Caco-2 (cell line): ENCODE data around the gene GPC5. TPM values are rescaled to one million over a fixed set of nuclear protein-coding genes. Genes with fewer than 3 reads are reported as not detected.

Experiments used
- BruUV-seq: library from RNA; stranded (reverse); fragments of 400-500 nt; replicated peaks from 2 replicates; lab custom pipeline; 2021; lab: Mats Ljungman, UMichigan
- CTCF ChIA-PET: fragments of 300-600 bp; sonication (Branson Sonifier 250); formaldehyde crosslinking; loops from one replicate; lab custom pipeline; 2022; ENCODE audit warnings: antibody characterized with exemption; lab: Charles Lee
- POLR2A ChIA-PET: fragments of 300-600 bp; sonication (Branson Sonifier 250); formaldehyde crosslinking; loops from one replicate; lab custom pipeline; 2022; ENCODE audit warnings: antibody characterized with exemption; lab: Charles Lee
- DNase-seq, 2 experiments: peaks; one replicate each; pipeline versions ENCODE4 v3.0.0 to v3.0.0-alpha.2; 2020 to 2022
- H3K27me3 ChIP-seq: replicated peaks from 2 replicates; pipeline ENCODE4 v1.6.0; 2011; ENCODE audit warnings: low read length; ENCODE audit not compliant: control insufficient read depth, insufficient read depth
- H3K36me3 ChIP-seq: 2 replicates; pipeline ENCODE4 v1.5.1; 2011; ENCODE audit warnings: low read length; ENCODE audit not compliant: control insufficient read depth, insufficient read depth
- H3K4me1 ChIP-seq: fragments of 250-450 bp; sonication (Bioruptor Pico); 2 replicates; pipeline ENCODE4 v1.5.1; 2020; ENCODE audit warnings: mild to moderate bottlenecking
- H3K4me3 ChIP-seq: 2 replicates; pipeline ENCODE4 v1.5.1; 2011; ENCODE audit warnings: low read depth, mild to moderate bottlenecking, control low read depth, low read length
- H3K9me3 ChIP-seq: fragments of 250-450 bp; sonication (Bioruptor Pico); 2 replicates; pipeline ENCODE4 v1.5.1; 2020; ENCODE audit warnings: mild to moderate bottlenecking, moderate library complexity
- H3K27ac Mint-ChIP-seq: one replicate; pipeline ENCODE4 v1.8.0; 2022; ENCODE audit warnings: mixed read lengths; ENCODE audit not compliant: unreplicated experiment
- H3K27me3 Mint-ChIP-seq: one replicate; pipeline ENCODE4 v1.8.0; 2022; ENCODE audit warnings: mixed read lengths; ENCODE audit not compliant: insufficient read depth, unreplicated experiment
- H3K36me3 Mint-ChIP-seq: one replicate; pipeline ENCODE4 v1.8.0; 2022; ENCODE audit warnings: mild to moderate bottlenecking, mixed read lengths; ENCODE audit not compliant: insufficient read depth, unreplicated experiment
- H3K4me1 Mint-ChIP-seq: one replicate; pipeline ENCODE4 v1.8.0; 2022; ENCODE audit warnings: low read depth, mixed read lengths; ENCODE audit not compliant: unreplicated experiment
- H3K4me3 Mint-ChIP-seq: one replicate; pipeline ENCODE4 v1.8.0; 2022; ENCODE audit warnings: mild to moderate bottlenecking, moderate library complexity, mixed read lengths; ENCODE audit not compliant: unreplicated experiment
- H3K9me3 Mint-ChIP-seq: one replicate; pipeline ENCODE4 v1.8.0; 2022; ENCODE audit warnings: mixed read lengths; ENCODE audit not compliant: unreplicated experiment
- CTCF ChIP-seq, 2 experiments: fragments of 200-600 bp in 1 of 2; IDR thresholded peaks; 1 replicate in 1 of 2; 2 replicates in 1 of 2; pipeline versions ENCODE4 v1.5.1 to v1.8.0; 2011 to 2022; ENCODE audit warnings: antibody characterized with exemption in 1 of 2, control low read depth in 1 of 2, inconsistent platforms in 1 of 2, low read depth in 1 of 2, low read length in 1 of 2, mild to moderate bottlenecking in 1 of 2, moderate library complexity in 1 of 2; ENCODE audit not compliant: insufficient read depth in 1 of 2, severe bottlenecking in 1 of 2, unreplicated experiment in 1 of 2
- intact Hi-C: fragments of 100-400 bp; cut with micrococcal nuclease; formaldehyde crosslinking; loops from one replicate; pipeline ENCODE4 v1.10.0; 2022; ENCODE audit not compliant: unreplicated experiment
- total RNA-seq: library from RNA; stranded (reverse); gene quantifications from 2 replicates; pipeline ENCODE4 v1.2.3, GENCODE V29; 2022

GPC5 gene
- total RNA-seq, 1 experiment from 2014 or later: 4.1 TPM

GRCh38 chr13:92734545-92734944, 1336.1 kb downstream of the GPC5 start:
- DNase-seq: no peak
- no TSS peak for BruUV-seq
- no peak for TF ChIP-seq CTCF (IDR thresholded peaks at IDR 0.05; ENCODE audit: insufficient read depth in 1 of 2, low read depth in 1 of 2, low read length in 1 of 2, severe bottlenecking in 1 of 2, unreplicated experiment in 1 of 2)
- ChIA-PET CTCF (no interaction called here), POLR2A (no interaction called here)
- peaks cover 4% of the 10 kb centered on the region for H3K4me1 Mint-ChIP-seq
- no peaks in the 10 kb centered on the region for H3K9me3 ChIP-seq
- no peaks in the 10 kb centered on the region for H3K4me1 ChIP-seq
- no peaks in the 10 kb centered on the region for H3K36me3 ChIP-seq
- H3K36me3 Mint-ChIP-seq: no peaks in the 10 kb centered on the region
- H3K4me3 ChIP-seq: no peak overlapping the region
- no peaks in the 10 kb centered on the region for H3K27me3 ChIP-seq
- intact Hi-C loops: no loop called here
- H3K27me3 Mint-ChIP-seq: no peaks in the 10 kb centered on the region
- no peaks in the 10 kb centered on the region for H3K9me3 Mint-ChIP-seq
- no peak overlapping the region for H3K27ac Mint-ChIP-seq
- H3K4me3 Mint-ChIP-seq: no peak overlapping the region

- H3K27me3 Mint-ChIP-seq: no peaks in the 10 kb centered on the region
- intact Hi-C loops: no loop called here
- H3K27ac Mint-ChIP-seq: no peak overlapping the region
- no TSS peak for BruUV-seq
- Histone ChIP-seq H3K36me3 (no peaks in the 10 kb centered on the region), H3K27me3 (no peaks in the 10 kb centered on the region), H3K4me1 (no peaks in the 10 kb centered on the region), H3K9me3 (no peaks in the 10 kb centered on the region), H3K4me3 (no peak overlapping the region)
- no peak for DNase-seq
- CTCF ChIA-PET: no interaction called here
- TF ChIP-seq CTCF (IDR thresholded peaks at IDR 0.05; ENCODE audit: insufficient read depth in 1 of 2, low read depth in 1 of 2, low read length in 1 of 2, severe bottlenecking in 1 of 2, unreplicated experiment in 1 of 2): no peak
- H3K36me3 Mint-ChIP-seq: no peaks in the 10 kb centered on the region
- peaks cover 7% of the 10 kb centered on the region for H3K4me1 Mint-ChIP-seq
- no peaks in the 10 kb centered on the region for H3K9me3 Mint-ChIP-seq
- POLR2A ChIA-PET: no interaction called here
- no peak overlapping the region for H3K4me3 Mint-ChIP-seq
These were observed 1337.5 kb downstream of the GPC5 start for GRCh38 chr13:92735909-92736308.

DNA sequence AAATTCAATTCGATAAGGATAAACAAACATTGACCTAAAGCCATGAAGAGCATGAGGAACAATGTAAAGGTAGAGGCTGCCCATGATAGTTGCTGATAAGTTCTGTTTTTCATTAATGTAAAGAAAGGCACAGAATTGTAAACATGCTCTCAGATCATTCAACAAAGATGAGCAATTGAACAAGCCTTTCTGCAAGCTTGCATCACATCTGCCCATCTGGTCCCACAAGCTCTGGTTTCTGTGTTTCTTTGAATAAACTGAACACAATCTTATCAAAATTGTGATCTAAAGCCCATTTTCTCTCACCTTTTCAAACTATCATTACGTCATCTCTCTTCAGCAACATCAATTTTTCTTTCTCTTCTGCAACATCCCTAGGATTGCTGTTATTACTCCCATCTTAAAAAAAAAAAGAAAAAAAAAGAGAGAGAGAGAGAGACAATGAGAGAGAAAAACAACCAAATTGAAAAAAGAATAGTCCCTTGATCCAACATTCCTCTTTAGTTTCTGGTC, 1340.9 kb downstream of the GPC5 start:
- Mint-ChIP-seq H3K36me3 (no peaks in the 10 kb centered on the region), H3K9me3 (no peaks in the 10 kb centered on the region), H3K4me3 (no peak overlapping the region), H3K27me3 (no peaks in the 10 kb centered on the region), H3K4me1 (peaks cover 7% of the 10 kb centered on the region), H3K27ac (no peak overlapping the region)
- BruUV-seq: no TSS peak
- no peak for TF ChIP-seq CTCF (IDR thresholded peaks at IDR 0.05; ENCODE audit: insufficient read depth in 1 of 2, low read depth in 1 of 2, low read length in 1 of 2, severe bottlenecking in 1 of 2, unreplicated experiment in 1 of 2)
- ChIA-PET POLR2A (no interaction called here), CTCF (no interaction called here)
- H3K27me3 ChIP-seq: no peaks in the 10 kb centered on the region
- H3K4me3 ChIP-seq: no peak overlapping the region
- H3K9me3 ChIP-seq: no peaks in the 10 kb centered on the region
- H3K36me3 ChIP-seq: no peaks in the 10 kb centered on the region
- DNase-seq: peak in 1 of 2 experiments; percentile 5
- intact Hi-C loops: no loop called here
- no peaks in the 10 kb centered on the region for H3K4me1 ChIP-seq
